Mucosa of rectum (tissue), 2 donors: ENCODE results near the gene OR4D1.

Experiments
- H3K27ac ChIP-seq, 2 donors: one replicate each; pipeline ENCODE4 v1.7.0; 2013; ENCODE audit warnings: inconsistent platforms in 2 of 2, low read depth in 2 of 2, low read length in 2 of 2
- H3K27me3 ChIP-seq, 2 donors: one replicate each; pipeline ENCODE4 v1.7.0; 2013; ENCODE audit warnings: low read length in 2 of 2; ENCODE audit not compliant: control insufficient read depth in 2 of 2, insufficient read depth in 2 of 2
- H3K36me3 ChIP-seq, 2 donors: one replicate each; pipeline ENCODE4 v1.7.0; 2013; ENCODE audit warnings: low read length in 2 of 2; ENCODE audit not compliant: control insufficient read depth in 2 of 2, insufficient read depth in 2 of 2
- H3K4me1 ChIP-seq, 2 donors: one replicate each; pipeline ENCODE4 v1.7.0; 2013; ENCODE audit warnings: low read length in 2 of 2, mild to moderate bottlenecking in 1 of 2; ENCODE audit not compliant: control insufficient read depth in 2 of 2, insufficient read depth in 2 of 2
- H3K4me3 ChIP-seq, 2 donors: one replicate each; pipeline ENCODE4 v1.7.0; 2013; ENCODE audit warnings: low read length in 2 of 2
- H3K9ac ChIP-seq, 2 donors: one replicate each; pipeline ENCODE4 v1.7.0; 2013; ENCODE audit warnings: low read length in 2 of 2, low read depth in 1 of 2, mild to moderate bottlenecking in 1 of 2
- H3K9me3 ChIP-seq, 2 donors: one replicate each; pipeline ENCODE4 v1.7.0; 2013; ENCODE audit warnings: low read length in 2 of 2; ENCODE audit not compliant: control insufficient read depth in 2 of 2
- donor health status: healthy.
- donor health status: Normal muscosa, but diverticular disease.

The OR4D1 gene

GRCh38 chr17:58207451-58207850, 59.3 kb downstream of the OR4D1 start:
- H3K9me3 ChIP-seq = no peaks in the 10 kb centered on the region
- H3K4me1 ChIP-seq = no peaks in the 10 kb centered on the region
- H3K27me3 ChIP-seq = no peaks in the 10 kb centered on the region
- no peak overlapping the region for H3K4me3 ChIP-seq
- H3K27ac ChIP-seq = no peak overlapping the region
- H3K36me3 ChIP-seq = peaks cover 23 to 43% of the 10 kb centered on the region in 2 donors
- H3K9ac ChIP-seq = no peak overlapping the region

GRCh38 chr17:58208344-58208743, 60.2 kb downstream of the OR4D1 start:
- no peak overlapping the region for H3K9ac ChIP-seq
- H3K4me1 ChIP-seq = no peaks in the 10 kb centered on the region
- H3K27me3 ChIP-seq = no peaks in the 10 kb centered on the region
- H3K27ac ChIP-seq = no peak overlapping the region
- no peaks in the 10 kb centered on the region for H3K9me3 ChIP-seq
- peaks cover 23 to 51% of the 10 kb centered on the region in 2 donors for H3K36me3 ChIP-seq
- no peak overlapping the region for H3K4me3 ChIP-seq
